ENCODE measurements around the gene HNF1A. TPM values are rescaled to one million over a fixed set of nuclear protein-coding genes. Genes with fewer than 3 reads are reported as not detected.

The HNF1A gene
- total and polyA plus RNA-seq, 2 of the 13 experiments (the other 11 are each of a cell fraction or from before 2014, with no cell fraction given), result 13.4 to 34.7 TPM

GRCh38 chr12:120965534-120966091 lies 12.7 kb upstream of the HNF1A start (continued):
- TF ChIP-seq GFI1 (CRISPR knock-in tag; IDR thresholded peaks at IDR 0.05; ENCODE audit: borderline replicate concordance), result no peak
- TF ChIP-seq HOXD1 (CRISPR knock-in tag; IDR thresholded peaks at IDR 0.05), result no peak
- 0 out of 2 replicates have a peak, but pooled peaks have one; percentile 35 for TF ChIP-seq ZMYM4 (CRISPR knock-in tag; IDR thresholded peaks at IDR 0.05)
- no peak for TF ChIP-seq ARID4A (CRISPR knock-in tag; IDR thresholded peaks at IDR 0.05; ENCODE audit: borderline replicate concordance)
- TF ChIP-seq KDM2A (CRISPR knock-in tag; IDR thresholded peaks at IDR 0.05; ENCODE audit: borderline replicate concordance, low read depth), result peak; percentile 71; the same call in 1 of the 2 replicates
- peak; percentile 16; the same call in 1 of the 2 replicates for TF ChIP-seq SAFB2 (CRISPR knock-in tag; IDR thresholded peaks at IDR 0.05; ENCODE audit: borderline replicate concordance, low read depth)
- no peak for TF ChIP-seq SOX13 (IDR thresholded peaks at IDR 0.05)
- peak in 1 of 2 experiments; percentile 36; a peak in 1 of 4 replicates for TF ChIP-seq SOX13 (CRISPR knock-in tag; conservative IDR thresholded peaks at IDR 0.05 in 1 of 2, IDR thresholded peaks at IDR 0.05 in 1 of 2)
- peak; percentile 34; the same call in 1 of the 2 replicates for TF ChIP-seq ZNF572 (CRISPR knock-in tag; IDR thresholded peaks at IDR 0.05)
- TF ChIP-seq ZNF746 (CRISPR knock-in tag; IDR thresholded peaks at IDR 0.05), result 0 out of 2 replicates have a peak, but pooled peaks have one; percentile 21
- TF ChIP-seq ZNF513 (CRISPR knock-in tag; conservative IDR thresholded peaks at IDR 0.05), result no peak
- no peak for TF ChIP-seq MXI1 (IDR thresholded peaks at IDR 0.05; ENCODE audit: borderline replicate concordance, low read depth, low read length)
- no peak for TF ChIP-seq MTA3 (CRISPR knock-in tag; IDR thresholded peaks at IDR 0.05)
- no peak for TF ChIP-seq LCORL (IDR thresholded peaks at IDR 0.05)
- no peak for TF ChIP-seq LCORL (CRISPR knock-in tag; IDR thresholded peaks at IDR 0.05)
- 0 out of 2 replicates have a peak, but pooled peaks have one; percentile 41 for TF ChIP-seq RFXAP (CRISPR knock-in tag; IDR thresholded peaks at IDR 0.05; ENCODE audit: borderline replicate concordance)

Data from HepG2 (cell line).